GM21576 (cell line): ENCODE results near the gene ADAMTSL1.

Experiments used
- ATAC-seq: cut with Tn5 transposase; IDR thresholded peaks from one replicate; pipeline ENCODE4 v1.9.1; 2021; ENCODE audit warnings: mild to moderate bottlenecking, moderate library complexity; ENCODE audit not compliant: unreplicated experiment

Gene ADAMTSL1

GRCh38 chr9:18721267-18721994, 247.5 kb downstream of the ADAMTSL1 start:
- no peak for ATAC-seq

GRCh38 chr9:18721995-18722310, 248.0 kb downstream of the ADAMTSL1 start:
- ATAC-seq: no peak

- ATAC-seq: no peak
Observed at GRCh38 chr9:18722882-18723281, 248.9 kb downstream of the ADAMTSL1 start.

- no peak for ATAC-seq
Observed at GRCh38 chr9:18723366-18723765, 249.4 kb downstream of the ADAMTSL1 start.

DNA sequence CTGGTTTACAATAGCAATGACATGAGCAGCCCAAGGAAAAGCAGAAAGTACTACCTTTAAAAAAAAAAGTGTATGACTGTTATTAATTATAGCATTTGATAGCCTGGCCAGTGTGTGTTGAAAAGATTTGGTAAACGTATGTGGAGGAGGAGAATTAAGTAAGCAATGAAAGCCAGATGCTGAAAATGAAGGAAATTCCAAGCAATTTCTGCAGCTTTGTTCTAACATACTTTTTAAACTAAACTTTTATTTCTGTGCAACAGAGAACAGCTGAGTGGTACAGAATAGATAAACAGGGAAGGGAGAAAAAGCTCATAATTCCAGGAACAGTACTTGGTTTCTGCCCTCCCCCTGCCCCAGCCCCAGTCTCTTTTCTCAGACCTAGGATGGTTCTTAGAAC, 252.6 kb downstream of the ADAMTSL1 start:
- no peak for ATAC-seq

DNA sequence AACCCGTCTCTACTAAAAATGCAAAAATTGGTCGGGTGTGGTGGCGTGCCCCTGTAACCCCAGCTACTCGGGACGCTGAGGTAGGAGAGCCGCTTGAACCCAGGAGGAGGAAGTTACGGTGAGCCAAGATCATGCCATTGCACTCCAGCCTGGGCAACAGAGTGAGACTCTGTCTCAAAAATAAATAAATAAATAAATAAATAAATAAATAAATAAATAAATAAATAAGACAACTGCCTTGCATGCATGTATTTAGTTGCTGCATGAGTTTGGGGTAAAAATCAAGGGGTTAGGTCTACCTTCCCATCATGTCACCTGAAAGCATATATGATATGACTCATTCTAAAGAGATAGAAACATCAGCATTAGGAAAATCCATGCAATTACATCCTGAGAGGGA, 254.0 kb downstream of the ADAMTSL1 start:
- no peak for ATAC-seq

GRCh38 chr9:18728642-18729041, 254.7 kb downstream of the ADAMTSL1 start:
- ATAC-seq: no peak

DNA sequence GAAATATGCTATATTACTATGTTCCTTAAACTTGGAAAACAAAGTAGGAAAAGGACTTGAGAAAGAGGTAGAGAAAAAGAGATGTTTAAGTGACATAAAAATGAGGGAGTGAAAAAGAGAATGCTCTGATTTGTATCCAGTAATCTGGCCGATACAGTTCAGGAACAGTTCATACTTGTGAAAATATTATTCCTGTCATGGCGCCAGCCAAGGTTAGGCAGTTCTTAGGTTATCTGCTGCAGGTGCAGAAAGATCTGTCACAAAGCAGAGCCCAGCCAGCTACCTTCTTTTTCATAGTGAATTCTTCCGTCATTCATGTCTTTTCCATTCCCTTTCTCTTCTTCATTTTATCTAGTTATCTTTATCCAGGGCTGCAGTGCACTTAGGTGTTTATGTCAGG, 256.3 kb downstream of the ADAMTSL1 start:
- no peak for ATAC-seq

GRCh38 chr9:18739127-18739526, 265.2 kb downstream of the ADAMTSL1 start:
- no peak for ATAC-seq

DNA sequence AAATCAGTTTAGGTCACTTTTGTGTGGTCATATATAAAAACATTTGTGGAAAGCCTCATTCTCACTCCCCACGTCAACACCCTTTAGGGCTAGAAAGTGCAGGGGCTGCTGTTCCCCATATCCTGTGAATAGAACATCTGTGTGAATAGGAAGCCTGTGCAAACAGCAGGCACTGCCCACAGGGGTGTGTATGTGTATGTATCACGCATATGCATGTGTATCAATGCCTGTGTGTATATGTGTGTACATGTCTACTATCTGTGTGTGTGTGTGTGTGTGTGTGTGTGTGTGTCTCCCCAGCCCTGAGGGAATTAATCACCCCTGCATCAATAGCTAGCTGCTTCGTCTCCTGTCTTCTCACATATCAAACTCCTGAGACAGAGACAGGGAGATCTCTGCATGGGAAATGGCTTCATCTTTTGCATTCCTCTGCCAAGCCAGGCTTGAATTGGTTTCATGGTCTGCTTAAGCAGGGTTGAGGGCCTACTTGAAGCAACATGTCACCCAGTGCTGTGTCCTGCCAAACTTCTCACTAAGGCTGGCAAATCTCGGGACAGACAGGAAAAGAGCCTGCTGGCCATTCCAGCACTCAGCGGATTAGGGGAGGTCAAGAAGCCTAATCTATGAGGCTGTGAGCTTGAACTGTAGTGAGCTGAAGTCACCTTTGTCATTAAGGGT, 265.8 kb downstream of the ADAMTSL1 start:
- no peak for ATAC-seq

- no peak for ATAC-seq
Observed at GRCh38 chr9:18741359-18741758, 267.4 kb downstream of the ADAMTSL1 start.

GRCh38 chr9:18741945-18742344, 268.0 kb downstream of the ADAMTSL1 start:
- no peak for ATAC-seq

GRCh38 chr9:18743421-18743820, 269.5 kb downstream of the ADAMTSL1 start:
- ATAC-seq: no peak

DNA sequence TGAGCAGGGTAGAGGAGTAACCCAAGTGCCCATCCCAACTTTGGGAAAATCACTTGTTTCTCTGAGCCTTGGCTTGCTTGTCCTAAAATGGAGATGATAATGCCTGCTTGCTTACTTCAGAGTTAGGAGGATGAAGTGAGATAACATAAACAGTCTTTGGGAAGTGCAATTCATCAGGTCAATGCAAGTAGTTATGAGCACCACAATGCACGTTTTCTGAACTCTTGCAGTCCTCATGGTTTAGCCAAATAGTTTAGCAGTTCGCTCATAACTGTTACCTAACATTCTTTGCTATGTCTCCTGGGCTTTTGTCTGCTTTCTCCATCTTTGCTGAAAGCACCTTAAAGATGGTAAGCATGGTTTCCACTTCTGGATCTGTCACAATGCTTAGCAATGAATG, 270.0 kb downstream of the ADAMTSL1 start:
- ATAC-seq: no peak

DNA sequence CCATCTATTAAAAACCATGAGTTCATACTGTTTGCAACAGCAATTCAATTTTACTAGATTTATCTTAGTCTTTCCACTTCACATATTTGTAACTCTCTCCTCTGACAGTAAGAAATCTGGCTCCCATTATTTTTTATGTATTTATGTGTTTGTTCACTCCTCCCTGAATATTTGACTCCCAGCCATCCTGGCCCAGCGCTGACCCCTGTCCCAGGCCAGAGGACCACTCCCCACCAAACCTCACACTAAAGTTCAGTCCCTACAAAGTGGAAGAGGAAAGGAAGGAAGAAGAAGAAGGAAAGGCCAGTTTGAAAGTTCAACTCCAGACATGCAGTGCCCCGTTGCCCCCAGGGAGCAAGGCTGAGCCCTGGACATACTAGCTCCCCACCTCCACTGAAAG, 271.8 kb downstream of the ADAMTSL1 start:
- ATAC-seq: no peak

DNA sequence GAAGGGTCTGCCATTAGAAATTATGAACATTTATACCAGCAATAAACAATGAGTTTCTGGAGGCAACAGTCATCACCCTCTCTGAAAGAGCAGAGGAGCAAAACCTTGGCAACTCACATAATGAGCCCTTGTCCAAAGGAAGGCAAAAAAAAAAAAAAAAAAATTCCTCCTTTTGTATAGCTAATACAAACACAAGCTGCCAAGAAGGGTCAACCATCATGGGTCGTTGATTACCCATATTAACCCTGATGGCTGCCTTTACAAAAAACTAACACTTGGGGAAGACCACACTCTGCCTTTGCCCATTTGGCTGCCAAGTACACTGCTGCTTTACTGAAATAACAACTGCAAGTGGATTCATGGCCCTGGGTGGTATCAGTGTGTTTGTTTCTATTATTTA, 272.7 kb downstream of the ADAMTSL1 start:
- ATAC-seq: no peak

GRCh38 chr9:18747595-18747994, 273.6 kb downstream of the ADAMTSL1 start:
- no peak for ATAC-seq

DNA sequence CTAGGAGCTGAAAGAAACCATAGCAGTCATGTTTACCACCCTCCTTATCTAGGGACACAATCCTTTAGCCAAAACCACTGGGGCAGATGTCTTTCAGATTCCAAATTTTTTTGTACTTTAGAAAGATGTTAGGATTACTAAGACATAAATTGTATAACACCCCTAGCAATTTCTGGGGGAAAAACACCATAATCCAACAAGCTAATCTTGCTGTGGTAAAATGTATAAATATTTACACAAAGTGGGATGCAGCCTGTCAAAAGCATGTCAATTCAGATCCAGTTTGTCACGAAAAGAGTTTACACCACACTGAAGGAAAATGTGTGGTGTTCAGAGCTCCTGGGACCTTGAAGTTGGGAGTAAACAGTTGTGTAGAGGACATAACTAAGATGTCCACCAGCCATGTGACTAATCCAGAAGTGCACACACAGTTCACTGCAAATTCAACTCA, 274.3 kb downstream of the ADAMTSL1 start:
- no peak for ATAC-seq

- ATAC-seq: no peak
Observed at GRCh38 chr9:18749711-18750110, 275.8 kb downstream of the ADAMTSL1 start.

- no peak for ATAC-seq
Observed at GRCh38 chr9:18753904-18754303, 280.0 kb downstream of the ADAMTSL1 start.

DNA sequence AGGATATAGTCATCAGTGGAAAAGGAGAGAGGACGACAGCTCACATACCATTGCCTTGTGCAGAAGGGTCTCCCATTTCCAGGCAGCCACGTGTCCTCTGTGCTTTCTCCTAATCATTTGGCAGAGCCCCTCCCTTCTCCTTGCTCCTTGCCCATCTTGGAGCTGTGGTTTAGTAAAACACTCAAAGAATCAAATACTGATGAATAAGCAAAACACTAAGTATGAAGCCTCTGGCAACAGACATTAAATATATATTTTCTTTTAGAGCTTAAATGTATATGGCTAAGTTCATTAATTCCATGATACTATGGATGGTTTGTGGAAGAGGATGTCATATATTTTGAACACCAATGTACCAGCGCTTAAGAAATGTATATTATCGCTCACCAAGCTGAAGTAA, 280.6 kb downstream of the ADAMTSL1 start:
- no peak for ATAC-seq

DNA sequence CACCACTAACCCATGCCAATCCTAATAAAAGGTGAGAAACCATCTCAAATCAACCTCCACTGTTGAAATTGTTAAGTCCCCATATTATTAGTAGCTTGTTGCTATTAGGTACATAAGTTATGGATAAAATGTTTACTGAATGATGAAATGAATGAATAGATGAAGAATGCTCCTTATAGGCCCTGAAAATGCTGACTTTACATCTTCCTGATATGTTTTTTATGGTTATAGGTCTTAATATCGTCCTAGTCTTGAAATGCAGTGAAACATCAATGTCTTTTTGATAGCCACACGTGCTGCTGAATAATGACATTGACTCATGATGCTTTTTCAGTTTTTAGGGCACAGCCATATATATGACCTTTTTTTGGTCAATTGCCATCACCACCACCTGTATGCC, 281.3 kb downstream of the ADAMTSL1 start:
- ATAC-seq: no peak

DNA sequence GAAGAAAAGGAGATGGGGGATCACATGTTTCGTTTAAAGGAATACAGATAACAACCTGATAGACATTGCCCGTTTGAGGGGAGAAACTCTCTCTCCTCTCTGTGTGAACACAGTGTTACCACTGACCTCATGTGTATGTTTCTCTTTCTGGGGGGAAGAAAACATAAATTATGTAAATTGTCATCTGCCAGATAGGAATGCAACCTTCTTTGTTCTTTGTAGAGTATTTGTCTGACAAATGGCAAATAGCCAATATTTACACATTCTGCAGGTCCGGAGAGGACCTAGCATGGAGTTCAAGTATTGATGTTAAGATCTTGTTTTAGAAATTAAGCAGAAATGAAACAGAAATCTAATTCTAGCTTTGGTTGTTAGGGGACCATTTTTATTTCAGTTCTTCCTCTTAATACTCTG, 282.8 kb downstream of the ADAMTSL1 start:
- peak; percentile 72 for ATAC-seq
